HFF-Myc (cell line): ENCODE results near the gene C1QTNF4.

Experiments
- DNase-seq: peaks from one replicate; pipeline ENCODE4 v3.0.0-alpha.2; 2011; ENCODE audit warnings: low read depth; ENCODE audit errors: extremely low read depth
- H3K4me3 ChIP-seq: replicated peaks from 2 replicates; pipeline ENCODE4 v1.5.1; 2011; ENCODE audit warnings: low read depth, mild to moderate bottlenecking, control low read depth, low read length
- CTCF ChIP-seq: IDR thresholded peaks from 2 replicates; pipeline ENCODE4 v1.5.1; 2012; ENCODE audit warnings: mild to moderate bottlenecking, low read depth, low read length, control low read depth; ENCODE audit errors: missing control alignments

C1QTNF4 gene

DNA sequence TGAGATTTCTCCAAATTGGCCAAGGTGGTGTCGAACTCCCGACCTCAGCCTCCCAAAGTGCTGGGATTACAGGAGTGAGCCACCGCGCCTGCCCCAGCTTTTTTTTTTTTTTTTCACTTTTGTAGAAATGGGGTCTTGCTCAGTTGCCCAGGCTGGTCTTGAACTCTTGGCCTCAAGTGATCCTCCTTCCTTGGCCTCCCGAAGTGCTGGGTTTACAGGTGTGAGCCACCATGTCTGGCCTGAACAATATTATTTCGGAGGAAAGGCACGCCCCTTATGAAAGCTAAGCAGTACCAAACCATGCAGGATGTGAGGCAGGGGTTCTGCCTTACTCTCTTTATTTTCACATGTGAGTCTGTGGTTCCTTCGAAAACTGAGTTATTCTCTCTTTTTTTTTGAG lies 32.0 kb upstream of the C1QTNF4 start:
- no peak for TF ChIP-seq CTCF
- no peak overlapping the region for H3K4me3 ChIP-seq
- no peak for DNase-seq

DNA sequence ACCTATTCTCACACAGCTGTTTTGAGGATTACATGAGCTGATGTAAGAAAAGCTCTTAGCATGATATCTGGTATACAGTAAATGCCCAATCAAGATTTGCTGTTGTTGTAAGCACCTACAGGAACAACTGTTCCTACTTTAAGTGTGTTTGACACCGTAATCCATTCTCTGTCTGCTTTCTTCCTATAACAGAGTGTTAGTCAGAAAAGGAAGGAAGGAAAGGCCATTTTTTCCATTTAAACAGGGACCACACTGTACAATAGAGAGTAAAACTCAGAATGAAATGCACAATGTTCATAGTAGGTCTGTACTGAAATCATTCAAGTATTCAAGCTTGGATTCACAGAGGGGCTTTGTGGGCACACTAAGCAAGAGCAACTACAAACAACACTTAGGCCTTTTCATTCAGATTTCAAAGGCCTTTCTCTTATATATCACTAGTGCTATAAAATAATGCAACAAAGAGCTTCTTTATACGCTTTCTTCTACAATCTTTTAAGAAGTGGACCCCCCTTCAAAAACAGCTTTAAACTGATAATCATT lies 26.7 kb upstream of the C1QTNF4 start:
- no peak for TF ChIP-seq CTCF
- no peak overlapping the region for H3K4me3 ChIP-seq
- no peak for DNase-seq

DNA sequence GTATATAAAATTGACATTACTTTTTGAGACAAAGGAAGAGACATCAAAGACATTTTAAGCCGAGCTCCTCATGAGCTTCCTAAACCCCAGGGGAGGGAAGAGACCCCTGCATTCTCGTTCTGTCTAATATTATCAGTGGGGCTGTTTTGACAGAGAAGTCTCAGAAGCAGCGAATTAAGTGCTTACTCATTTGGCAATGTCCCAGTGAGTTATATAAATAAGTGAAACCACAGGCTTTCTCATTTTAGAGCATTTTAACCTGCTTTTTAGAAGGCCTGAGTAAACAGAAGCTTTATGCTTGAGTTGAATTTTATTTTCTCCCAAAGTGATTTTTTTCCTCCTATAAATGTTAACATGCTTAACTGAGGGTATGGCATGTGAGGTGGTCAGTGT lies 23.2 kb upstream of the C1QTNF4 start:
- H3K4me3 ChIP-seq: no peak overlapping the region
- no peak for DNase-seq
- no peak for TF ChIP-seq CTCF

- no peak overlapping the region for H3K4me3 ChIP-seq
- peak; percentile 59 for DNase-seq
- TF ChIP-seq CTCF: peak; percentile 88
Observed at GRCh38 chr11:47616726-47617416, 22.7 kb upstream of the C1QTNF4 start.

GRCh38 chr11:47615249-47615648 lies 21.0 kb upstream of the C1QTNF4 start:
- H3K4me3 ChIP-seq: no peak overlapping the region
- TF ChIP-seq CTCF: no peak
- no peak for DNase-seq

GRCh38 chr11:47611348-47611794 lies 17.2 kb upstream of the C1QTNF4 start:
- no peak overlapping the region for H3K4me3 ChIP-seq
- no peak for DNase-seq
- no peak for TF ChIP-seq CTCF
